SKM-1 (cell line): ENCODE data around the gene CCNK.

Experiments used
- DNase-seq: peaks from one replicate; lab custom pipeline; 2025; ENCODE audit not compliant: unreplicated experiment; lab: John Stamatoyannopoulos, UW

The CCNK gene

DNA sequence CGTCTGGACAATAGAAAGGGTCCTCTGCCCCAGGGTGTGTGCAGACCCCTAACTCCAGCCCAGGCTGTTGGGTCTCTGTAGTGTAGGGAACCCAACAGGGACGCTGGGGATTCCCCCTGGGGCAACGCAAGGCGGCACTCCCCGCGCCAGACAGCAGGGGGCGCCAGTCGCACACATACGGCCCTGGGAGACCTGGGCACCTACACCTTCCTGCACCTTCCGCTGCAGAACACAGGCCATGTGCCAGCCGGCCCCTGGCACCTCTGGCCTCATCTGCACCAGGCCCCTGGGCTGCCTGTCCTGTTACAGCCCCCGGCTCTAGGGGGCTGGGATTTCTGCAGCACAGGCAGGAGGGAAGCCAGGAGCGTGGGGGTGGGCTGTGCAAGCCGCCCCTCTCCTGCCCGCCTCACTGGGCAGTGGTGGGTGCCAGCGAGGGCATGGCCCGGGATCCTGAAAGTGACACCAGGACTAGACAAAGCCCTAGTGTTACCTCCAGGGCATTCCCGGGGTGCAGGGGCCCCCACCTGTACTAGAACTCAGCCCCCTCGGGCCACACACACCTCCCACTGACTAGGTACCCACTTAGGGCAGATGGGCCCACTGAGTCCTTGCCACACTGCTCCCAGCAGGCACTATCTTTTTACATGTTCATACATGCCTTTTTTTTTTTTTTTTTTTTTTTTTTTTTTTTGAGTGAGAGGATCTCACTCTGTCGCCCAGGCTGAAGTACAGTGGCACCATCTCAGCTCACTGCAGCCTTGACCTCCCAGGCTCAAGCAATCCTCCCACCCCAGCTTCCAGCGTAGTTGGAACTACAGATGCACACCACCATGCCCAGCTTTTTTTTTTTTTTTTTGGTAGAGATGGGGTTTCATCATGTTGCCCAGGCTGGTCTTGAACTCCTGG is 37.5 kb downstream of the CCNK start:
- DNase-seq: no peak

DNA sequence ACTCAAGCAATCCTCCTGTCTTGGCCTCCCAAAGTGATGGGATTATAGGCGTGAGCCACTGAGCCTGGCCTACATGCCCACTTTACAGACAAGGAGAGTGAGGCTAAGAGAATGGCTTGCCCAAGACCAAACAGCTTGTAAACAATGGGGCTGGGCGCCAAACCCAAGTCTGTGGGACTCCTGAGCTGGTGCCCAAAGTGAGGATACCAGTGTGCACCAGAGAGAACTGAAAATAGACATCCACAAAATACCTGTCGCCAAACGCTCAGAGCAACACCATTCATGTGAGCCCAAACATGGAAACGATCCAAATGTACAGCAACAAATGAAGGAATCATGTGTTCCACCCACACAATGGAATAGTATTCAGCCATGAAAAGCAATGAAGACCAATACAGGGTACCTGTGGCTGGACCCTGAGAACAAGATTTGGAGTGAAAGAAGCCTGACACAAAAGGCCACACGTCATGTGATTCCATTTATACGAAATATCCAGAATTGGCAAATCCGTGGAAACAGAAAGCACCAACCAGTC is 38.2 kb downstream of the CCNK start:
- no peak for DNase-seq

DNA sequence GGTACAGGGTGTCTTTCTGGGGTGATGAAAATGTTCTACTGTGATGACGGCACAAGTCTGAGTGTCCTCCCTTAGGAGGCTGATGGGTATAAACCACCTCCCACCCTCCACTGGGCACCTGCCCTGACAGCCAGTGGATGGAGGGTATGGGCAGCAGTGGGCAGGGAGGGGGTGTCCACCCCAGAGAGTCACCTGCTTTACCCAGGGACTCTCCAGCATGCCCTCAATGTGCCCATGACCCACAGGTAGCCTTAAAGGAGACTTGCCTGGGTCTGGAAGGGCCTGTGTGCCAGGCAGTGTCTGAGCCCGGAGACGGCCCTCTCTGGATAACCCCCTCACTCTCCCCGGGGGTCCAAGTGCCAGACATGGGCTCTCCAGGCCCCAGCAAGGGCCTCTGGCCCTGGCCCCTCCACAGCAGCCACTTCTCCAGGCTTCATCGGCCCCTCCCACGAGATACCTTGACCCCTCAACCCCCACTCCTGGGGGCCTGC is 38.8 kb downstream of the CCNK start:
- no peak for DNase-seq

DNA sequence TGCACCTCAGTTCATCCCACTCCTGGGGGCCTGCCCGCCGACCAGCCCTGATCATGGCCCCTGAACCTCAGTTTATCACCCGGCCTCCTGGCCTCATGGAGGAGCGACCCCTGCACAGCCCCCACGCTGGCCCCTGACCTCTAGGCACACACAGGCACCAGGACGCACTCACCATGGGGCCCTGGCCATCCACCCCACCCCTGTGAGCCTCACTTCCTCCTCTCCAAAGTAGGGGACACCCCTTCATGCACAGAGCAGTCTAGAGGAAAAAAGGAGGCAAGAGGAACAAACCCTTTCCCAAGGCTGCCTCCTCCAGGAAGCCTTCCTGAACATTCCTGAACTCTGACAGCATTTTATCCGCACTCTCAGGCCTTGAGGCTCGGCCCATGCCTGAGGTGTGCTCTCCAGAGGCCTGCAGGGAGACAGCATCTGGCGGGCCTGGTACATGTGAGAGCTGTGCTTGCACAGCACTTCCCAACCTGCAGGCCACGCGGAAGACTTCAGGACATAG is 39.4 kb downstream of the CCNK start:
- DNase-seq: no peak

DNA sequence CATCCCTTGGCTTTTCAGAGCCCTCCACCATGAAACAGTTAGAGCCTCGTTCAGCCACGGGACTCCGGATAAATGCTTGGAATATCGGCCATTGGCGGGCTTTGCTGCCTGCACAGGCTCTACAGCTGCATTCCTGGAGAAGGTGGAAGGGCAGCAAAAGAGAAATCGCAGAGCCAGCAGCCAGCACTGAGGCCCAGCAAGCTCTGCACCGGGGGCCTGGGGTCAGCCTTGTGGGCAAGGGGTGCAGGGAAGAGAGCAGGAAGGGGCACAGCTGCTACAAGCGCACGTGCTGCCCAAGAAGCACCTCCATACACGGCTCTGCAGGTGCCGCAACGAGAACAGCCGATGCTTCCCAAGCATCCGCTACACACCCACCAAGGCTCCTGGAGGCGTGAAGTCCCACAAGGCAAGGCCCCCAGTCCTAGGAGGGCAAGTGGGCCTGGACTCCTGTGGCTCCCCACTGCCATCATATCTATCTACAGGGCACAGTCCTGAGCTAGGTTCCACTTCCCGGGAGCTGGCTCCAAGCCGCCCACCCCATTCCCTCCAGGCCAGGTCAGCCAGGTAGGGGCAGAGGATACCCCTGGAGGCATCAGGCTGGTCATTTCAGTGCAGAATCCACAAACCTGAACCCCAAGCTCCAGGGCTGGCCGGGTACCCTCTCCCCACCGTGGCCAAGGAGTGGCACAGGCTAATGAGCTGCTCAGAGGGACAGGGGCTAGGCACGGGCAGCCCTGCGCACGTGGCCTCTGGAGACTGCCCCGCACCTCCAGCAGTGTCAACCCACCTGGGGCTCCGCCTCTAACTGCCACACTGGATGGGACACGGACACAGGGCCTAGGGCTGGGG is 40.2 kb downstream of the CCNK start:
- DNase-seq: no peak

DNA sequence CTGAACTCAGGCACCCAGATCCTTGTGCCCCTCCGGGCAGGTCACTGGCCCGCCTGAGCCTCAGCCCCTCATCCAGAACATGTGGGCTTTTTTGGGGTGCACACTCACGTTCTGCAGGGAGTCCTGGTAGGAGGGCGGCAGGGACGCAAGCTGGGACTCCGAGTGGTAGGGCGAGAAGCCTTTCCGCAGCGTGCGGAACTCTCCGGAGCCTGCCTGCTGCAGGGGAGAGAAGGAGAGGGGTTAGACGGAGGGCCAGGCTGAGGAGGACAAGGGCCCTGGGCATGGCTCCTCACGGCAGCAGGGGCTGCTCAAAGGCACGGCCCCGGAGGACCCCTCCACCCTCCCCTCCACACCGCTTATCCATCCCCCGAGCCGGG is 40.8 kb downstream of the CCNK start:
- DNase-seq: no peak

DNA sequence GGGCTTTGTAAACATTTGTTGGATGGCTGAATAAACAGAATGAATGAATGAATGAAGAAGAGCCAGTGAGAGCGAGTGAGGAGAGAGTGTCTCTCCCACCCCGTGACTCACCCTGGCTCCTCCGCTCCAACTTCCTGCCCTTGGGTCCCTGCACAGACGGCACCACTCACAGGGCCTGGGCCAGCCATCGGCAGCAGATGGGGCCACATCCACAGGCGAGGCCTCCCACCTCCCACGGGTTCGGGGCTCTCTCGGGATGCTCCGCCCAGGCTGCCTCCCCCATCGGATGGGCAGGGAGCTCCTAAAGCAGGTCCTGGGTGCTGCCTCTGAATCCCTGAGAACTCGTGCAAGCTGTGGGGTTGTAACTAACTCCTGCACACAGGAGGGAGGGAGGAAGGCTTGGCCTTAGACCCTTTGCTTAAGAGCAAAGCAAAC is 41.3 kb downstream of the CCNK start:
- no peak for DNase-seq

DNA sequence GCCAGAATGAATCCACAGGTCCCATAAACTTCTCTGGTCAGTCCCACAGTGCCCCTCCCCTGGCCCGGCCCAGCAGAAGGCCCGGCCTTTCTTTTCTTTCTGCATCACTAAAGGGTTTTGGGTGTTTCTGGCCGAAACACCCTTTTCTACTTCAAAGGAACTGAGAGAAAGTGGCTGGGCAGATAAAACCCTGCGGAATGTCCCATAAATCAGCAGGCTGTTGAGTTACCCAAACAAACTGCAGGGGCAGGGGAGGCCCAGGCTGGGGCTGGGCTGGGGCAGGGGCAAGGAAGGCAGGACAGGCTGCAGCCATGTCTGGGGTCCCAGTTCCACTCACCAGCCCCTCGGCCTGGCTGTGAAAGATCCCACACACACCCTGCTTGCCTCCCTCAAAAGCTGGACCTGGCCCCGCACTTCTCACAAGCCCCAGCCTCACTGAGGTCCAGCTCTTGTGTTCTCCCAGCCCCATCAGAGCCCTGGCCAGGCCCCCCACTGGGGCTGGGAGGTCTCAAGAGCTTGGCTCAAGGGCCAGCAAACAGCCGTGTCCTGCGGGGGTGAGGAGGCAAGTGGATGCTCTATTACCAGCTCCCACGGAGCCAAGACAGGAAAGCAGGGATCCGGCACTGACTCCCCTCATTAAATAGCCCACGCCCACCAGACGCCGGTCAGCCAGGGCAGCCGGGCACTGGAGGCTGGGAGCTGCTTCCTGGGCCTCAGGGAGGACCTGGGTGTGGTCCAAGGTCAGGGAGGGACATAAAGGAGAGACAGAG is 41.9 kb downstream of the CCNK start:
- no peak for DNase-seq

DNA sequence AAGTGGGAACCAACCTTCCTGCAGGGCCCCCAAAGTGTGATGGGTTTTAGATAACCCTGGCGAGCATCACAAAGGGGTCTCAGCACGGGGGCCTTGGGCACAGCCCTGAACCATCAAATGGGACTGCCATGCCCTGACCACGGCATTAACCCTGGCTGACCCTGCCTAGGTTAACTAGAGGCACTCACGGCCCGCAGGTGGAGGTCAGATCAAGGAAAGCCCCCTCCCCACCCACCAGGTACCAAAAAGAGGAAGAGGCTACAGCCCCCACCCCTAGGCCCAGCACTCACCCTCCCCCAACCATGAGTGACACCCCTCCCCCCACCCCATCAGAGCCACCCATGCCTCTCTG is 42.5 kb downstream of the CCNK start:
- no peak for DNase-seq

DNA sequence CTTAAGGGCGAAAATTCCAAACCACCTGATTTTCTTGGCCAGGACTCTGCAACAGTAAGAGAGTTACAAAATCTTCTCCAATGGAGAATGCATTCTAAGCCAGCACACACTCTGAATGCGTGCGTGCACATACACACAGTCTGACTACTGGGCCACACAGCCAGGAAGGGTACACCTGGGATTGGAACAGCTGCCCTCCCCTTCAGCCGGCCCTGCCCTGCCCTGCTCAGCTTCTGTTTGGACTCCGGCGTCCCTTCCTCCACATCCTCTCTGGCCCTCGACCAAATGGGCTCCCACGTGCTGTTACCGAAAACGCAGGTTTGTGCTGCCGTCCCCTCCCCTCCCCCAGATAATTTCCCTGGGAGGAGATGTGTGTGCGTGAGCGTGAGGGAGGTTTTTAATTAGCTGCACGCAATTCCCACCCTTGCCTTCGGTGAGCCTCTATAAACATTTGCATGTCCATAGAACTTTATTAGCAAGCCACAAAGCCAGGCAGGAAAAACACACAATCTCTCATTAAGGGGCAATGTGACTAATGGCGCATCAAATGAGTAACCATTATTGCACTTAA is 43.0 kb downstream of the CCNK start:
- no peak for DNase-seq

DNA sequence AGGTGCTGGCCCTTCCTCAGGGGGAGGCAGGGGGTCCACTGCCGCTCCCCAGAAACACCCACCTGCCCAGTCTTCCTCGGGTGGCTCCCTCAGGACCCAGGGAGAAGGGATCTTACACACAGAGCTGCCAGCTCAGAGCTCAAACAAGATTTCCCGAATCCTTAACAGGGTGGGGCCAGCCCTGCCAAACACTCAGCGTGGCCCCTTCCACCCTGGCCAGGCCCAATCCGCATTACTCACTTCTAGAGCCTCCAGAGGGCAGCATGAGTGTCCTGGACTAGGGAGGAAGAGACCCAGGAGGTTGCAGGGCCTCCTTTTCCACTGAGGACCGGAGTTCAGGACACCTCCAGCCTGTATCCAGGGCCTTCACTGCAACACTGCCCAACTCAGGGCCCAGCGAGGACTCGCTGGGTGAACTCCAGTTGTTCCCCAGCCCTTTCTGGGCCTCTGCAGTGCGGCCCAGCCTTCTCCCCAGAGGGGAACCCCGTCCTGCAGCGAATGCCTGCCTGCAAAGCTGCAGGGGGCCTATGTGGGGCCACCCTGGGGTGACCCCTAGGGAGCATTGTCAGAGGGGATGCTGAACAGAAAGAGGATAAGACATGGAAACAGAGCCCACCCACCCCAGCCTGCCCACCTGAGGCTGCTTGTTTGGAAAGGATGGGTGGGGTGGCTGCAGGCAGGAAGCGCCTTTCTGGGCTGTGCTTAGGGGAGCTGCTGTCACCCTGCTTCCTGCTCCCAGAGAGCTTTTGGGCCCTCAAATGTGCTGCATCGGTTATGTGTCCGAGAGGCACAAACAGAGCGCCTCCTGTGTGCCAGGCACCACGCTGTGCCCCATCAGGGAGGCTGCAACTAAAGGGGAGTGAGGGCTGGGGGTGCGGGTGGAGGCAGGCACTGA is 43.8 kb downstream of the CCNK start:
- no peak for DNase-seq

DNA sequence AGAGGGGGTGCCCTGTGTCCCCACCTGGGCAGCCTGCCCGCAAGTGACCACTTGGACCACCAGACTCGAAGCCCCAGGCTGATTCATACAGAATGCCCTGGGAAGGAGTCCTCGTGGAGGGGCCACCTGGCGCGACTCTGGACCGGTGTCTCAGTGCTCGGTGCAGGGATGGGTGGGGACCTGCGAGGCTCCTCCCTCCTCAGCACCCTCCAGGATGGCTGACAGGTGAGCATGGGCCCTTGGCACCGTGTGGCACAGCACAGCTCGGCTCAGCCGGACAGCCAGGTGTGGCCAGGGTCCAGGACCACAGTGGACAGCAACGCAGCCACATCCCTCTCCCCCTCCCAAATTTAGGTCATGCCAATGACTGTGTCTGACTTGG is 44.5 kb downstream of the CCNK start:
- DNase-seq: no peak

DNA sequence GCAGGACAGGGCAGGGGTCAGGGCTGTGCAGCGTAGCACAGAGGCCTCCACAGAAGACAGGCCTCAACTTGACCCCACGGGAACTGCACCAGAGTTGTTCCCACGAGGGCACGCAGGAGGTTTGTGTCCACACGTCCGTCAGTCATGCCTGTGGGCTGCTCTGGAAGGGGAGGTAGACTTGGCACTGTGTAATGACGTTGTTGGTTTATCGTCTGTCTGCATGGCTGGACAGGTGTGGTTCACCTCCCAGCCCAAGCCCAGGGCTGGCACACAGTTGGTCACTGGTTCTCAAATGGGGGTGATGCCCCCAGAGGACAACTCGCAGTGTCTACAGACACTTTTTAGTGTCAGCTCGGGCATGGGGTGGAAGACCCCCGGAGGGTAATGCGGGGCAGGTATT is 45.8 kb downstream of the CCNK start:
- no peak for DNase-seq

DNA sequence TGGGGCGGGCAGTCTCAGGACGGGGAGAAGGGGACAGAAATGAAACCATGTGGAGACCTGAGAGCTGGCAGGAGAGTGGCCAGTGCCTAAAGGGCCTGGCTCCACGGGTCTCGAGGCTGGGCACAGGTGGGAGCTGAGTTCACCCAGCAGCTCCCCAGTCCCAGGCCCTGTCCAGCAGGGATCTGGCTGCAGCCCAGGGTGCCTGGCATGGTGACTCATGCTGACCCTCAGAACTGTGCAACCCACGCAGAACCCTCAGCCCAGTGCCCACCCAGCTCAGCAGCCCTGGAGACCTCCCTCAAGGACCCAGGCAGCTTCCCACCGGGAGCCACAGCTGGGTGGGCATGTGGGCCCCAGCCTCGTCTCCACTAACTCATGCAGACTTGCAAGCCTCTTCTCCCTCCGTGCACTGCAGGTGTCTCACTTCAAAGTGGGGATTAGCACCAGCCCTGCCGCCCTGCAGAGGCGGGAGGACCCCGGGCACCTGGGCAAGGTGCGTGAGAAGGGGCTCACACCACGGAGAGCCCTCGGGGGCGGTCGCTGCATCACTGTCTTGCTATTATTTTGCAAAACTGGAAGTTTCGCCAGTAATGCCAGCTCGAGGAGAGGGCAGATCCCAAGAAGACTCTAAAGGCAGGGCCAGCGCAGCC is 46.3 kb downstream of the CCNK start:
- DNase-seq: no peak

DNA sequence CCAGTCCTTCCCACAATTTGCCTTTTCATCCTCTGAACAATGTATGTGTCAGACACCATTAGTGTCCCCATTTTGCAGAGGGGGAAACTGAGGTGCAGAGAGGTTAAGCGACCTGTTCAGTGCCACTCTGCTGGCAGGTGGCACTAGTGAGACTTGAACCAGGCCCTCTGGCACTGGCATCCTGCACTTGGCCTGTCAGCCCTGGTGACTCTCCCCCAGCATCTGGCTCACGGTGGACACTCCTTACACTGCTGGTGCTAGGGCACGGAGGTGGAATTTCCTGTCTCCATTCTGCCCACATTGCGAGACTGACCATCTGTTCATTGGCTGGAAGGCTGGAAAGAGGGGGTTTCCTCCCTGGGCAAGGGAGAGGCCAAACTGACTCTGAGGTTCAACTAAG is 48.7 kb downstream of the CCNK start:
- DNase-seq: no peak

DNA sequence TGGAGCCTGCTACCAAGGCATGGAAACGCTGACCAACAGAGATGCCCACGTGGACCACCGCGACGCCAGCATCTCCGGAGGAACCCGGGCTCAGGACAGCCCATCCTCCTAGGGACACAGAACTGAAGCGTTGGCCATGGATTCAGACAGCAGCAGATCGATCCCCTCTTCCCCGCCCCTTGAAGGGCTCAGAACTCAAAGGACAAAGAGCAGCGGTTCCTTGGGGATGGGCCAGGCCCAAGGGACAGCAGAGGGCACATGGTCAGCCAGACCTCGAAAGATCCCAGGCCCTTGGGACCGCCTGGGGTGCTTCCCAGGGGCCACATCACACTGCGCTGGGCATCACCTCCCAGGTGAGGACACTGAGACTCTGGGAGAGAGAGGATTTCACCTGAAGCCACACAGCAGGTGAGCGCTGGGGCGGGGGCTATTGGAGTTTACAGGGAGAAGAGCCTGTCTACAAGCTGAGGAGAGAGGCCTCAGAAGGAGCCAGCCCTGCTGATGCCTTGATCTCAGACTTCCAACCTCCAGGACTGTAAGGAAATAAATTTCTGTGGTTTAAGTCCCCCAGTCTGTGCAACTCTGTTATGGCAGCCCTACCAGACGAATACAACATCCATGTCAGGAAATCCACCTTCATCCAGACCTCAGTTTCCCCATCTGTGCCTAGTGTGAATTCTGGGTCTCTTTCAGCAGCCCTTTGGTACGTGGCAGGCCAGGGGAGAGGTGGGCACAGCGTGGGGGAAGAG is 49.4 kb downstream of the CCNK start:
- DNase-seq: no peak

DNA sequence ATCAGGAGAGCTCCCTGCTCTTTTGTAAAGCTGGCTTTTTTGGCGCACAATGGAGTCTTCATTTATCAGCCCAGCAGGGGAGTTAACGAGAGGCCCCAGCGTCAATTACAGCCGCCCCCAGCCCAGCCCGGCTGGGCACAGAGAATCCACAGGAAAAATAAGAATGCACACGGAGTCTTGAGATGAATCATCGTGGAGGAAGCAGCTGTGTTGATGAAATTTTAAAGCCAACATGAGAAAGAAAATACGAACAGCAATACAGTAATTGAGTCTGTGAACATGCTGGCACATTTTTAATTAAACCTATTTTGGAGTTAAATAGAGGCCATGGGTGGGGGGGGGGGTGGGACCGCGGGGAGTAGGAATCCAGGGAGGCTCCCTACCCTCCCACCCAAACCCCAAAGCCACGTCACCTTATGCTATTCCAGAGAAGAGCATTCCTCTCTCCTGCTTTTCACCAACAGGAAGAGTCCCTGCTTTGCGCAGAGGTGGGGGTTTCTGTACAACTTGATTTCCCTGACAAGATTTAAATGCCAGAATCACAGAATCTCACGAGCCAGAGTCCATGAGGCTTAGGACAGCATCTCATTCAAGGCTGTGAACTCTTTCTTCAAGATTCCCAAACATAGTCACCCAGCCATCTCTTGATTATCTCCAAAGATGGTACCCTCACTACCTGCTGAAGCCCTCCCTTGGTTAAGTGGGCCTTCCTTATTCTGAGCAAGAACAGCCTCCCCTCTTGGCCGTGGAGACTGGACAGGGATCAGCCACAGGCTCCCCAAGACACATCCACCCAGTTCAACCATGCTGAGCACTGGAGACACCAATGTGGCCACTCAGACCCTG is 50.3 kb downstream of the CCNK start:
- DNase-seq: no peak
